GM21360 (cell line): ENCODE data around the gene TMEM42.
"Not testable (repeated sequence)": the region's sequence is repeated elsewhere in the genome, so short reads cannot be mapped to it uniquely, and the experiment has no call there.

Experiments
- ATAC-seq: cut with Tn5 transposase; IDR thresholded peaks from one replicate; pipeline ENCODE4 v1.9.1; 2021; ENCODE audit warnings: mild to moderate bottlenecking, moderate library complexity; ENCODE audit not compliant: unreplicated experiment

TMEM42 gene

DNA sequence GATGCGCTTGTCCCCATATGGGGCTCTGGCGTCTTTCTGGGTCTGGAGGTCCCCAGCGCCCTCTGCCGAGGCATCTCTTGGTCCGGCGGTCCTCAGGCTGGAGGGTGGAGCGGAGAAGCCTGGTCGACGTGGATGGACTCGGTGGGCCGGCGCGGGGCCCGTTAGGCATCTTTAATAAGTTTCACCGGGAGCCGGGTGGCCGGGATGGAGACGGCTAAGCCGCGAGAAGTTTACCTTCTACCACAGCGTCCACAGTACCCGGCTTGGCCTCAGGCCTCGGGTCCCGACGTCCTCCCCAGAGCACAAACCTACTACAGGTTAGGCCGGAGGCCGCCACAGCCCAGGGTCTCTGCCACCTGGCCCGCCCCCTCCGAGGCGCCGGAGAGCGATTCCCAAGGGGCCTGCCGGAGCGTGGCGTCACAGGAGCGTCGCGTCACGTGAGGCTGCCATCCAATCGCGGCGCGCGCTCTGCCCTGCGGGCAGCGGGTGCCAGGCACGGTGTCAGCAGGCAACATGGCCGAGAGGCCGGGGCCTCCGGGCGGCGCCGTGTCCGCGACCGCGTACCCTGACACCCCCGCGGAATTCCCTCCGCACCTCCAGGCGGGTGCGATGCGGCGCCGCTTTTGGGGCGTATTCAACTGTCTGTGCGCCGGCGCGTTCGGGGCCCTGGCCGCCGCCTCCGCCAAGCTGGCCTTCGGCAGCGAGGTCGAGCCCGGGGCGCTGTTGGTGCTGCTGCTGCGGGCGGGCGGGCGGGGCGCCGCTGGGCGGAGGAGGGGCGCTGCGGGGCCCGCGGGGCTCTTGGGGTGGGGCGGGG lies at the start of gene TMEM42:
Gene TMEM42, plus strand, starts transcription at position 501 of the 814 bp plus-strand sequence. Its CDS starts 13 bp downstream, at position 514.
- peak; percentile 87 for ATAC-seq

DNA sequence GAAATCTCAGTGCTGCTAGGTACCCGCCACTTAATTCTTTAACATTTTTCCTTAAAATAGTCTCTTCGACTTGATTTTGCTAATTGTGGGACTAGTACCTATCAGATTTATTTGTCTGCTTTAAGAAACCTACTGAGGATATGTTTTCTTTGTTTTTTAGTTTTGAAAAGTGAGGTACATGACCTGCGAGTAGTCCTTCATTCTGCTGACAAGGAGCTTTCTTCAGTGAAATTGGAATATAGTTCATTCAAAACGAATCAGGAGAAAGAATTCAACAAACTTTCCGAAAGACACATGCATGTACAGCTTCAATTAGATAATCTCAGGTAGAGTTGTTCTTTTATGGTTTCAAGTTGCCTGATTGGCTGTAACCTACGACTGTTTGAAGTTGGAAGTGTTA lies 47.0 kb upstream of the TMEM42 start:
- ATAC-seq: no peak

DNA sequence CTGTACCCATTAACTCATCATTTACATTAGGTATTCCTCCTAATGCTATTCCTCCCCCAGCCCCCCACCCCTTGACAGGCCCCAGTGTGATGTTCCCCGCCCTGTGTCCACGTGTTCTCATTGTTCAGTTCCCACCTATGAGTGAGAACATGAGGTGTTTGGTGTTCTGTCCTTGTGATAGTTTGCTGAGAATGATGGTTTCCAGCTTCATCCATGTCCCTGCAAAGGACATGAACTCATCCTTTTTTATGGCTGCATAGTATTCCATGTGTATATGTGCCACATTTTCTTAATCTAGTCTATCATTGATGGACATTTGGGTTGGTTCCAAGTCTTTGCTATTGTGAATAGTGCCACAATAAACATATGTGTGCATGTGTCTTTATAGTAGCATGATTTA lies 45.4 kb upstream of the TMEM42 start:
- not testable (repeated sequence) for ATAC-seq

DNA sequence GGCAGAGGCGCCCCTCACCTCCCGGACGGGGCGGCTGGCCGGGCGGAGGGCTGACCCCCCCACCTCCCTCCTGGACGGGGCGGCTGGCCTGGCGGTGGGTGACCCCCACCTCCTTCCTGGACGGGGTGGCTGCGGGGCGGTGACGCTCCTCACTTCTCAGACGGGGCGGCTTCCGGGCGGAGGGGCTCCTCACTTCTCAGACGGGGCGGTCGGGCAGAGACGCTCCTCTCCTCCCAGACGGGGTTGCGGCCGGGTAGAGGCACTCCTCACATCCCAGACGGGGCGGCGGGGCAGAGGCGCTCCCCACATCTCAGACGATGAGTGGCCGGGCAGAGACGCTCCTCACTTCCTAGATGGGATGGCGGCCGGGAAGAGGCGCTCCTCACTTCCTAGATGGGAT lies 40.5 kb upstream of the TMEM42 start:
- ATAC-seq: not testable (repeated sequence)

DNA sequence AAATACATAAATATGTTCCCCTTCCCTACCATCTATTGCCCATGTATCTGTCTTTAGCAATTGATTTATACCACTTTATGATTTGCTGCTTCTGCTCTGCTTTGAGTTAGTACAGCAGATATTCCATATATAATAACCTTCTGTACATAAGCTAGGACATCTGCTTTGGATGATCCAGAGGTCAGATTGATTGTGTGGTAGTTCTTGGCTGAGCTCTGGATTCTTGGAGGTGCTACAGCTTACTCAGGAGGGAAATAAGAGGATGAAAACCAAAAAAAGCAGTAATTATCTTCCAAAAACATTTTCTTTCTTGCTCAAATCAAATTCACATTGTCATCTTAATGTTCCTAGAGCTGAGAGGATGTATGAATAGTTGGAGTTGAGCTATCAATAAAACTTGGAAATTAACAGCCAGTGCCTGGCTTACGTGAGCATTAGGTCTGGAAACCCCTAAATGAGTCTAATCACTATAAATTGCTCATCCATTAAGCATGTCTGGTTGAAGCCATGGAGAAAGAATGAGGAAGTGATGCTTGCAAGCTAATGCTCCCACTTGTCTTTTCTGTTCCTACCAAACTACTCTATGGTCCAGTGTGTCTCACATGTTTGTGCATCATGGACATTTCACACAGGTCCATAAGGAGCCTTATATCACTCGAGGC lies 36.3 kb upstream of the TMEM42 start:
- ATAC-seq: no peak

DNA sequence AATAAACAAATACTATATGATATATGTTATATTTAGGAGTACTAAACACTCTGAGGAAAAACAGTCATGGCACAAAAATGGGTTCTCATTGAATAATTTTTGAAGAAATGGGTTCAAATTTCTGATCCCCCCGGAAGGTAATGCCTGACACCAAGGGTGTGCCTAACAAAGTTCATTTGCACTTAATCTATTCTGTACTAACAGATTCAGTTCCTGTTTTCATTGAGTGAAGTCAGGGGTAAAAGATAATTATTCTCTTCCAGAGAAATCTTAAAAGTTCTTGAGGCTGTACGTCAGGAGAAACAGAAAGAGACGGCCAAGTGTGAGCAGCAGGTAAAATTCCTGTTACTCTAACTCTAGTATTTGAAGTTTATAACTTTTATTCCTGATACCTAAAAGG lies 34.5 kb upstream of the TMEM42 start:
- no peak for ATAC-seq

- ATAC-seq: no peak
Measured at GRCh38 chr3:44831232-44831631, 30.5 kb upstream of the TMEM42 start.

GRCh38 chr3:44832032-44832431 lies 29.7 kb upstream of the TMEM42 start:
- ATAC-seq: no peak

GRCh38 chr3:44832965-44833364 lies 28.7 kb upstream of the TMEM42 start:
- ATAC-seq: no peak

- ATAC-seq: no peak
Measured at GRCh38 chr3:44833394-44833793, 28.3 kb upstream of the TMEM42 start.

GRCh38 chr3:44835684-44836083 lies 26.0 kb upstream of the TMEM42 start:
- no peak for ATAC-seq

DNA sequence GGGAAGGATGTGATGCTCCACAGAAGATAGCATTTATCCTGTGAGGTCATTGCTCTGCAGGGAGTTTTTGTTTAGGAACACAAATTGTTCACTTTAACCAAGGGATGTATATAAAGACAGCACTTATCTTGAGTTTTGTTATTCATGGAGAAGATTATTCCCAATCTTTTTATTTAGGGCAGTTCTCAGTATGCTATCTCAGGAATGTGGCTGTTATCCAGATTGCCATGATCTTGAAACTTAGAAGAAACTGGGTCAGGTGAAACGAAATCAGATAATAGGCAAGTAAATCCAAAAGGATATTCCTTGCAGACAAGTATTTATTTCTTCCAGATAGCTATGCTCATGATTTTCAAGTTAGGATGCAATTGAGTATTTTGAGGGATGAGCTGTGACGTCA lies 19.3 kb upstream of the TMEM42 start:
- no peak for ATAC-seq

GRCh38 chr3:44845528-44846520 lies 15.9 kb upstream of the TMEM42 start:
- no peak for ATAC-seq

- ATAC-seq: no peak
Measured at GRCh38 chr3:44848634-44849033, 13.1 kb upstream of the TMEM42 start.

- not testable (repeated sequence) for ATAC-seq
Measured at GRCh38 chr3:44856663-44857062, 5.0 kb upstream of the TMEM42 start.

- ATAC-seq: no peak
Measured at GRCh38 chr3:44860117-44860516, 1.6 kb upstream of the TMEM42 start.

DNA sequence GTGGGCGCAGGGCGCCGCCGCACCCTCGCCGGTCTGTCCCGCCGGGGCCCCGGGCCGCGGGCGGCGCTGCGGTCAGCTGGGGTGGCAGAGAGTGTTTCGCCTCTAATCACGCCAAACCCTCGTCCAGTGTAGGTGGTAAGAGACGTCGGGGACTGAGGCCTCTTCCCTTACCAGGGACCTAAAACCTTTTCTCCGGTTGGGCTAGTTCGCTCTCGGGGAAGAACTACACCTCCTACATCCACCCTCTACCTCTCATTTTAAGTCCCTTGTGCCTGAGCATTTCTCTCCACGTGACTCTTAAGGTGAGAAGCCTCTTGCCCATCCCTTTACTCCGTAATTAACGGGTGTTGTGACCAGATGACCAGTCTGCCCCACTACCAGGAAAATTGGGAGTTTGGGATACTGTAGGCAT lies 520 bp downstream of the TMEM42 start:
- ATAC-seq: peak; percentile 30

- ATAC-seq: no peak
Measured at GRCh38 chr3:44865272-44866035, 3.7 kb downstream of the TMEM42 start.

DNA sequence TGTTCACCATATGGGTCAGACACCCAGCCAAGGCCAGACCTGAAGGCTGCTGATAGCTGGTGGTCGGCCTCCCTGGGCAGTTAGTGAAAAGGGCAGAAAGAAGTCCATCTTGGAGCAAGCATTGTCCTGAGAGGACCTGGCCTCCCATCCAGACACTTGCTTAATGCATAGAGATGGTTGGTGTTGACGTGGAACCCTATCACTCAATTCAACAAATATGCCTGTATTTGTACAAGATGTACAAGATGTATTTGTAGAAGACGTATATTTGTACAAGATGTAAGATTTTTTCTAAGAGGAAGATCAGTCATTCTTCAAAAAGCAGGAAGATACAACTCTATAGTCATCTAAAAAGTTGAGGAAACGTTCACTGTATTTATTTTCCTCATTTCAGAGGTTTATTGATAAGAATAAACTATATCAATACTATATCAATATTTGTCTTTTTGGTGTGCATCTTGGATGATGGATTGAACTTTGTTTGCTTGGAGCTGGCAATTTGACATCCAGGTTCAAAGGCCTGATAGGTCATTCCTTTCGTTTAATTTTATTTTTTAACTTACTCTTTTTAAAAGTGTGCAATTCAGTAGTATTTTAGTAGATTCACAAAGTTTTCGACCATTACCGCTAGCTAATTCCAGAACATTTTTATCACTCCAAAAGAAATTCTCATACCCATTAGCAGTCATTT lies 5.9 kb downstream of the TMEM42 start:
- ATAC-seq: no peak
